Activated CD4-positive, alpha-beta T cell treated with anti-CD3 and anti-CD28 coated beads for 1 hour (primary cell): Measurements from ENCODE around the gene DNAJB6.

Experiments
- DNase-seq: peaks from one replicate; pipeline ENCODE4 v3.0.0-alpha.2; 2020

The DNAJB6 gene

GRCh38 chr7:157336383-157337315 lies at the start of gene DNAJB6:
Gene DNAJB6 (plus strand): TSS chr7:157337004. CDS start chr7:157358573, 21,569 bp downstream.
- DNase-seq = peak; percentile 97

- no peak for DNase-seq
Observed at GRCh38 chr7:157291404-157292080, 45.3 kb upstream of the DNAJB6 start.

DNA sequence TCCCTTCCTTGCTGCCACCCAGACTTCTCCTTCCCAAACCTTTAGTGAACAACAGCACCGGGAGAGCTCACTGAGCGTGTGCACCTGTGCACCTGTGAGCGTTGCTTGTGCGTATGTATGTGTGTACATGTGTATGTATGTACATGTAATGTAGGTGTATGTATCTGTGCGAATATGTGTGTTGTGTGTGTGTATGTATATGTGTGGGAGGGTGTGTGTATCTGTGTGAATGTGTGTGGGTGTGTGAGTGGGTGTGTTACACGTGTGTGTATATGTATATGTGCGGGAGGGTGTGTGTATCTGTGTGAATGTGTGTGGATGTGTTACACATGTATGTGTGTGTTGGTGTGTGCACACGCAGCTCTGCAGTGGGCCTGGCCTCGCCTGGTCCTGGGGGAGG lies 44.5 kb upstream of the DNAJB6 start:
- DNase-seq = no peak

DNA sequence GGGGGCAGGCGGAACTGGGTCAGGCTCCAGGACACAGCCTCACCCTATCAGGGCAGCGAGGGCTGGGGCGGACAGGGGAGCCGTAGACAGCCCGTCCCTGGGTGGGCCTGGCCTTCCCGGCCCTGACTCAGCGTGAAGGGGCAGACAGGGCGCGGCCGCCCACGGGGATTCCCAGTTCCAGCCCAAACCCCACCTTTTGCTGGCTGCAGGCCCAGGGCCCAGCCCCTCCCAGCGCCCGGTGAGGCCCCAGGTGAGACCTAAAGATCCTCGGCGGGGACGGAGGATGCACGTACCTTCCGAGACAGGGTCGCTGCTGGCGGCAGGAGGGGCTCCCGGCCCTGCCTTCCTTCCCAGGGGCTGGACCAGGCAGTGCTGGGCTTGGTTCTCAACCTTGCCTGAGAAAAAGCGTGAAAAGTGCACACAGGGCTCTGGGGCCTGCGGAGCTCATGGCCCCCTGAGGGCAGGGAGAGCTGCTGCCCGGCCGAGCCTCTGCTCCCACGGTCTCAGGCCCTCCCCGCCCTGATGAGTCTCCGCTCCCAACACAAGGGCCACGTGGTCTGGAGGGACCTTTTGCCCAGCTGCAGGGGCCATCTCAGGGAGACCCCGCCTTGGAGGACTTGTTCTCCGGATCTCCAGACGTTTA lies 43.9 kb upstream of the DNAJB6 start:
- DNase-seq = no peak

DNA sequence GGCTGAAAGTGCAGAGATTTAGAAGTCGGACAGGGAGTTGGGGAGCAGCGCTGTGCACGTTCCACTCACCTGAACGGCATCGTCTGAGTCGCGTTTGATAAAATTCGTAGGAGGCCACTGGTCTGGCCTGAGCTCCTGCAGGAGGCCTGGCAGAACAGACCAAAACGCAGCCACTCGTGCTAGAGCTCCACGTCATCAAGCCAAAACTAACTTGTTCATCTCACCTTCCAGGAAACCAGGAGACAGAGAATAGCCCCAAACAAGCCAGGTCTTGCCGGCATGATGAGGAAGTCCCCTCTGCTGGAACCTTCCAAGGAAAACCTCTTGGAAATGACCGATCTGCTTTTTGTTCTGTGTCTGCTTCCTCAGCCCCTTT lies 43.4 kb upstream of the DNAJB6 start:
- no peak for DNase-seq

- DNase-seq = no peak
Observed at GRCh38 chr7:157294773-157295172, 42.0 kb upstream of the DNAJB6 start.

DNA sequence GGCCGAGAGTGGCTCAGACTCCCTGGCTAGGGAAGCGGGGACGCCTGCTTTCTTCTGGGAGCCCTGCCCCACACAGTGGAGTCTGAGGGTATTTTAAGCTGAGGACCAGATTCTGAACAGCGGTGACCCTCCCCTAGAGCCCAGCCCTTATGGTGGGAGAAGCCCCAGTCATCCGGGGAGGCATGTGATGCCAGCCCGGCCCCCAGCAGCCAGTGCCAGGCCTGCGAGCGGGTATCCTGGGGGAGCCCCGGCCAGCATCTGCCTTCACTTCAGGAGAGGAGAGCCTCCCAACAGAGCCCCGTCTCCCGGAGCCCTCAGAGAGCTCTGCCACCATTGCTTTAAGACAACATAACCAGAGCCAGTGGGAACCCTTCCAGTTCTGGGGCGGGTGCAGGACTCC lies 41.5 kb upstream of the DNAJB6 start:
- no peak for DNase-seq

GRCh38 chr7:157297185-157297584 lies 39.6 kb upstream of the DNAJB6 start:
- no peak for DNase-seq

GRCh38 chr7:157299317-157299612 lies 37.5 kb upstream of the DNAJB6 start:
- no peak for DNase-seq

DNA sequence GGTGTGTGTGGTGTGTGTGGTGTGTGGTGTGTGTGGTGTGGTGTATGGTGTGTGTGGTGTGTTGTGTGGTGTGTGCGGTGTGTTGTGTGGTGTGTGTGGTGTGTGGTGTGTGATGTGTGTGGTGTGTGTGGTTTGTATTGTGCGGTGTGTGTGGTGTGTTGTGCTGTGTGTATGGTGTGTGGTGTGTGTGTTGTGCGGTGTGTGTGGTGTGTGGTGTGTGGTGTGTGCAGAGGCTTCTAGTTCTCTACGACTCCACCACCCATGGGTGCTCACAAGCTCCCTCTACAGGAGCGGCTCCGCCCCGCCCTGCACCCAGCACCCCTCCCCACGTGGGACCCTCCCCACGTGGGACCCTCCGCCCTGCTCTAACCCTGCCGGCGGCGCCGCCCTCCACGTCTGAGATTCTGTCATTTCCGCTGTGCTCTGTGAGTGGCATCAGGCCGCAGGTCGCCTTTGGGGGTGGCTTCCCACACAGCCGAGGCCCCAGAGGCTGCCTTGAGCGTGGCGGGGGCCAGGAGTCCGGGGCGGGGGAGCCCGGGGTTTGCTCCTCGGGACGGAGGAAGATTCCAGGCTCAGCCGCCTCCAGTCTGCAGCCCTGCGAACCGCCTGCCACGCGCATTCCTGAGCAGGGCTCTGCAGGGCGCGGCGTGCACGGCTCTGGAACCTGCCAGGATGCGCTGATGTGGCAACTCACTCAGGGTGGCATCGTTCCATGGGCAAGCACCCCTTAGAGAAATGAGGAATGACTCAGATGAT lies 37.0 kb upstream of the DNAJB6 start:
- DNase-seq = no peak

GRCh38 chr7:157300369-157300825 lies 36.4 kb upstream of the DNAJB6 start:
- no peak for DNase-seq

DNA sequence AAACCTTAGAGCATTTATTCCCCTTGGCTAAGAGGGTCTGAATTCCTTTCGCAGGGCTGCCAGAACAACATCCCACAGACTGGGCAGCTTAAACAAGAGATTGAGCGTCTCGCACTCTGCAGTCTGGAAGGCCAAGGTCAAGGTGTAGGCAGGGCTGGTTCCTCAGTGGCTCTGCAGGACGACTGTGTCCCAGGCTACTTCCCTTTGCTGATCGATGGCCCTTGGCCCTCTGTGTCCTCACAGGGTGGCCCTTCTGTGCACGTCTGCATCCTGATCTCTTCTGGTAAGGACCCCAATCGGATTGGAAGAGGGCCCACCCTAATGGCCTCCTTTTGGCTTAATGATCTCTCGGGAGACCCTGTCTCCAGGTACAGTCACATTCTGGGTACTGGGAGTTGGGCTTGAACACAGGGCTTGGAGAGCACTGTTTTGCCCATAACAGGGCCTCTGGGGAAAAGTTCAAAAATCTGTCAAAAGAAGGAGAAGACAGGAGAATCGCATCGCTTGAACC lies 35.1 kb upstream of the DNAJB6 start:
- DNase-seq = no peak

DNA sequence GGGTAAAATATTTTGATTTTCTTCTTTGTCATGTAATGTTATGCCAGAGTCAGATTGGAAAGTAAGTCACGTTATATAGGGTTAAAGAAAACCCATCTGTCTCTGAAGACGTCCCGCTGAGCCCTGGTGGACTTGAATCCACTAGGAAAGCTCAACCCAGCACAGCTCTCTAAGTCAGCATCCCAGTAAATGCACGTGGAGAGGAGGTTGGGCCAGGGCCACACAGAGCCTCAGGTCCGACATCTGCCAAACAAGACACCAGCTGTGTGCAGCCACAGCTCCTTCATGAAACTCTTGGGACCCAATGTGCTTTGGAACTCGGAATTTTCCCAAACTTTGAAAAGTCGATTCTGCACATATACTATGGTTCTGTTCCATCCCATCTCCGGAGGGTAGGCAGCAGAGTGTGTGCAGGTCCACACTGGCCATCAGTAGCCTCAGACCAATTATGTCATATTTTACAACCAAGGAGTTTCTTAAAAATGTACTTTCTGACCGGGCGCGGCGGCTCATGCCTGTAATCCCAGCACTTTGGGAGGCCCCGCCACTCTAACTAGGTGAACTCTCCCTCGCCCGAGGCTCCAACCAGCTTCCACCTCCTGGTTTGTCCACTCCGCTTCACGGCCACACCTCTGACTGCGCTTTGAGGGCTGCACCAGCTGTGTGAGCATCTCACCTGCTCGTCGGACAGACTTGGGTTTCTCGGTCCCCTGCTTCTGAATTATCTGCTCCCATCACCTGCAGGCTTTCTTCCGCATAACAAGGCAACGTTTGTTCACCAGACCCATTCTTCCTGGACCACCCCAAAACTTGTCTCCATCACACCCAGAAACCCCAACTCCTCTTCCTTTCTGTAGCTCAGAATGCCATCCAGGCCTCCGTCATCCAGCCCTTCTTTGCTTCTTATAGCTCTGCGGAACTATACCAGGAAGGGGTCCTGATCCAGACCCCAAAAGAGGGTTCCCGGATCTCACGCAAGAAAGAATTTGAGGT lies 29.7 kb upstream of the DNAJB6 start:
- no peak for DNase-seq

DNA sequence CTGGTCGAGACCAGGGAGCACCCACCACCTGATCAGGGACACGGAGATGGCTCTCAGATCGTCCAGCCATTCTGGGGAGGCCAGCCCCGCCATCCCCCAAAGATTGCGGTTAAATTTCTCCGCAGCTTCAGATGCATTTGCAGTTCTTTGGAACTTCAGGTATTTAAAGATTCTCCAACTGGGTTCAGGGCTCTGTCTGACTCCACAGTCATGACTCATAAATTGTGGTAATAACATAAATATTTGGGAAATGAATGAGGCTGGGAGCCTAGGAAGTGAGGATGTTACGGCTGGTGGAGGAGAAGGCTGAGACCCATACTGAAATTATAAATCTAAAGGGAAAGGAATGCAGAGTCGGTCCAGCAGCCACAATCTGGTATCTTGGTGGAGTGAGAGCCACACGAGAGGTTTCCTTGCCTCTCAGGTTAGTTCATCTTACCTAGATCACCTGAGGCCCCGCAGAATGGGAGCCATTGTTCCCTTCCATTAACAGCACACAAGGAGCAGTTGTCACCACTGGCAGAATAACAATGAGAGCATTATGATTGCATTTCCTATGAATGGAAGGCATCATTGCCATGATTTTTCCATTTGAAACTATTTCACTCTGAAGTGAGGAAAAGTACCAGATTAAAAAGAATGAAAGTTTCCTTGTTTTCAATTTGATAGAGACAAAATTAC lies 26.7 kb upstream of the DNAJB6 start:
- no peak for DNase-seq

DNA sequence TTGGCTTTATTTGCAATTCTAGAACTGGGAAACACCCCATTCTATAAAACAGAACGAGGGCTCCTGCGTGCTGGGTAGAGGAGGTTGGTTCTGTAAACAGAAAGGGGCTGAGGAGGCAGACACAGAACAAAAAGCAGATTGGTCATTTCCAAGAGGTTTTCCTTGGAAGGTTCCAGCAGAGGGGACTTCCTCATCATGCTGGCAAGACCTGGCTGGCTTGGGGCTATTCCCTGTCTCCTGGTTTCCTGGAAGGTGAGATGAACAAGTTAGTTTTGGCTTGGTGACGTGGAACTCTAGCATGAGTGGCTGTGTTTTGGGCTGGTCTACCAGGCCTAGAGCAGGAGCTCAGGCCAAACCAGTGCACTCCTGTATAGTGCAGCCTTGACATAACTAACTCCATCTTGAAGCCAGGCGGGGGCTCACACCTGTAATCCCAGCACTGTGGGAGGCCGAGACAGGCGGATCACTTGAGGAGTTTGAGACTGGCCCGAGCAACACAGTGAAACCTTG lies 26.1 kb upstream of the DNAJB6 start:
- no peak for DNase-seq

- no peak for DNase-seq
Observed at GRCh38 chr7:157312941-157313340, 23.9 kb upstream of the DNAJB6 start.

- no peak for DNase-seq
Observed at GRCh38 chr7:157313645-157314044, 23.2 kb upstream of the DNAJB6 start.

DNA sequence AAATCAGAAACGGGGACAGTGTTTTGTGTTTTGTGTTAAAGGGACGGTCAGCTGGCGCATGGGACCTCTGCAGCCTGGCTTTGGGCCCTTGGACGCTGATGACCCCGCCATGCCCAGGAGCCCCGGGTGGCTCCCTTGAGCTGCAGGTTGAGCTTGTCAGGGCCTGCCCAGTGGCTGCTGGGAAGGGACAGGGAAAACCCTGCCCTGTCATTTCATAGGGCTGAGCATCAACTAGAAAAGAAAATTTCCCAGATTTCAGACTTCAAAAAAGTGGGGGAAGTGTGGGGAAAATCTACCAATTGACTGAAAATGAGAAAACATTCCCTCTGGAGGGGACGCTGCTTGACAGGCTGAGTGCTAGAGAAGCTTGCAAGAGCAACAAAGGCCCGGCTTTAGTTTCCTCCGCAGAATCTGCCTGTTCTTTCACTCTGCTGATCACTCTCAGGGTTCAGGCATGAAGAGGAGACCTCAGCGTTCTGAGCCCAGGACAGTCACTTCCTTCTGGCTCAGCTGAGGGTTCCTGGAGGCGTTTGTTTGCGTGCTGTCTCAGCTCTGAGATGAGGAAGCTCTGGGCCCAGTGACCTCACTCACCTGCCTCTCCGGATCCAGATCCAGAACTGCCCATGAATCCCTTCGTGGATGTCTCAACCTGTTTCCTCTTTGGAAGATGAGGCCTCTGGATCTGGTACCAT lies 18.6 kb upstream of the DNAJB6 start:
- no peak for DNase-seq

DNA sequence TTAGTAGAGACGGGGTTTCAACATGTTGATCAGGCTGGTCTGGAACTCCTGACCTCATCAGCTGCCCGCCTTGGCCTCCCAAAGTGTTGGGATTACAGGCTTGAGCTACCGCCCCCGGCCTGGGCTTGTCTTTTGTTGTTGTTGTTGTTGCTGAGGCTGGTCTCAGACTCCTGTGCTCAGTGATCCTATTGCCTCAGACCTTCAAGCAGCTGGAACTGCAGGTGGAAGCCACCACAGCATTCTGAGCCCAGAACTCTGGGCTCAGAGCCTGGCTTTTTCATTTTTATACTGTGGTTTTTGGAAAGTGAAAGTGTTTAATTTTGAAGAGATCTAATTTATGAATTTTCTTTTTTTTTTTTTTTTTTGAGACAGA lies 16.2 kb upstream of the DNAJB6 start:
- no peak for DNase-seq

DNA sequence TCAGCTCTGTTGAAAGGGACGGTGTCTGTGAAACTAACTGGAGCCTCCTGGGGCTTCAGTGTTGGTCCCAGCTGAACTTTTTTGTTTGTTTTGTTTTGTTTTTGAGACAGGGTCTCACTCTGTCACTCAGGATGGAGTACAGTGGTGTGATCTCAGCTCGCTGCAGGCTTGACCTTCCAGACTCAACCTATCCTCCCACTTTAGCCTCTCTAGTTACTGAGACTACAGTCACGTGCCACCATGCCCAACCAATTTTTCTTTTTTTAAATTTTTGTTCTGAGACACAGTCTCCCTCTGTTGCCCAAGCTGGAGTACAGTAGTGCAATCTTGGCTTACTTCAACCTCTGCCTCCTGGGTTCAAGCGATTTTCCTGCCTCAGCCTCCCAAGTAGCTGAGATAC lies 13.4 kb upstream of the DNAJB6 start:
- no peak for DNase-seq
